ENCODE results near the gene PTPRN2.

Gene PTPRN2

DNA sequence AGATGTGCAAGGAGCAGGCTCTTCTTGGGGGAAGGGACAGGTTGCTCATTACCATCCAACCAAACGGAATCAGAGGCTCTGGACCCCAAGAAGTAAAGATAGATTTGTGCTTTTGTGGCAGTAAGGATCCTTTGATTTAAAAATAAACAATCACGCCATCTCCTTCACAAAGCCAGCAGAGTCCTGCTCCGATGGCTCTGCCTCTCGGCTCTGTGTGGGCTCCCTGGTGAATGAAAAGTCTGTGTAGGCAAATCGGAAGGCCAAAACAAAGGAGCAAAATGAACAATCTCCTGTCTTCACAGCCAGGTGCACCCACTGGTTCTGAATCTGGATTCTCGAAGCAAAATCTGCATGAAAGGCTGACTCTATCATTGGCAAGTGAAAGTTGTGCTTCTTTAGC, 3.8 kb downstream of the PTPRN2 start:
- no peak for DNase-seq (ENCODE audit: extremely low spot score)
- POLR2A ChIA-PET = no interaction called here
- TF ChIP-seq FOXA1 (IDR thresholded peaks at IDR 0.05) = no peak
- TF ChIP-seq TARDBP (IDR thresholded peaks at IDR 0.05) = no peak
- no peak for TF ChIP-seq NFRKB (IDR thresholded peaks at IDR 0.05)
- TF ChIP-seq ELF4 (IDR thresholded peaks at IDR 0.05) = no peak
- TF ChIP-seq HDGF (IDR thresholded peaks at IDR 0.05; ENCODE audit: borderline replicate concordance) = no peak
- TF ChIP-seq SUZ12 (IDR thresholded peaks at IDR 0.05) = no peak
- TF ChIP-seq ARNT (IDR thresholded peaks at IDR 0.05) = no peak
- no peak for TF ChIP-seq L3MBTL2 (conservative IDR thresholded peaks at IDR 0.05)
- TF ChIP-seq, protein P1, sequence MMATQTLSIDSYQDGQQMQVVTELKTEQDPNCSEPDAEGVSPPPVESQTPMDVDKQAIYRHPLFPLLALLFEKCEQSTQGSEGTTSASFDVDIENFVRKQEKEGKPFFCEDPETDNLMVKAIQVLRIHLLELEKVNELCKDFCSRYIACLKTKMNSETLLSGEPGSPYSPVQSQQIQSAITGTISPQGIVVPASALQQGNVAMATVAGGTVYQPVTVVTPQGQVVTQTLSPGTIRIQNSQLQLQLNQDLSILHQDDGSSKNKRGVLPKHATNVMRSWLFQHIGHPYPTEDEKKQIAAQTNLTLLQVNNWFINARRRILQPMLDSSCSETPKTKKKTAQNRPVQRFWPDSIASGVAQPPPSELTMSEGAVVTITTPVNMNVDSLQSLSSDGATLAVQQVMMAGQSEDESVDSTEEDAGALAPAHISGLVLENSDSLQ (IDR thresholded peaks at IDR 0.05) = no peak
- TF ChIP-seq BHLHE40 (IDR thresholded peaks at IDR 0.05; ENCODE audit: borderline replicate concordance) = no peak
- no peak for TF ChIP-seq FOXK2 (IDR thresholded peaks at IDR 0.05)
- TF ChIP-seq SP1 (IDR thresholded peaks at IDR 0.05) = no peak
- CTCF ChIA-PET = no interaction called here

- DNase-seq (ENCODE audit: extremely low spot score) = no peak
- POLR2A ChIA-PET = no interaction called here
- TF ChIP-seq HDGF (IDR thresholded peaks at IDR 0.05; ENCODE audit: borderline replicate concordance) (no peak), SP1 (IDR thresholded peaks at IDR 0.05) (no peak), ARNT (IDR thresholded peaks at IDR 0.05) (no peak), BHLHE40 (IDR thresholded peaks at IDR 0.05; ENCODE audit: borderline replicate concordance) (no peak), L3MBTL2 (conservative IDR thresholded peaks at IDR 0.05) (no peak), SUZ12 (IDR thresholded peaks at IDR 0.05) (no peak), CTBP1 (IDR thresholded peaks at IDR 0.05; ENCODE audit: borderline replicate concordance) (no peak), FOXA1 (IDR thresholded peaks at IDR 0.05) (no peak), ELF4 (IDR thresholded peaks at IDR 0.05) (no peak), FOXM1 (IDR thresholded peaks at IDR 0.05; ENCODE audit: borderline replicate concordance) (no peak), ZNF384 (IDR thresholded peaks at IDR 0.05) (no peak), FOXK2 (IDR thresholded peaks at IDR 0.05) (no peak), LEF1 (IDR thresholded peaks at IDR 0.05; ENCODE audit: borderline replicate concordance) (no peak), NFRKB (IDR thresholded peaks at IDR 0.05) (no peak), TARDBP (IDR thresholded peaks at IDR 0.05) (no peak)
- TF ChIP-seq, protein P1 (IDR thresholded peaks at IDR 0.05) = no peak
- CTCF ChIA-PET = no interaction called here
Observed at GRCh38 chr7:158583143-158583542, 4.5 kb downstream of the PTPRN2 start.

- TF ChIP-seq CTBP1 (IDR thresholded peaks at IDR 0.05; ENCODE audit: borderline replicate concordance) = no peak
- TF ChIP-seq LEF1 (IDR thresholded peaks at IDR 0.05; ENCODE audit: borderline replicate concordance) = no peak
- no peak for TF ChIP-seq BHLHE40 (IDR thresholded peaks at IDR 0.05; ENCODE audit: borderline replicate concordance)
- TF ChIP-seq, protein P1 (IDR thresholded peaks at IDR 0.05) = no peak
- TF ChIP-seq ZNF384 (IDR thresholded peaks at IDR 0.05) = no peak
- TF ChIP-seq FOXM1 (IDR thresholded peaks at IDR 0.05; ENCODE audit: borderline replicate concordance) = no peak
- TF ChIP-seq TARDBP (IDR thresholded peaks at IDR 0.05) = no peak
- no peak for TF ChIP-seq ELF4 (IDR thresholded peaks at IDR 0.05)
- ChIA-PET CTCF (interaction anchor here (1.0 kb wide), 1 partner anchor 10 kb away, joined by 3 read pairs; no protein-coding TSS in a partner anchor), POLR2A (no interaction called here)
- no peak for DNase-seq (ENCODE audit: extremely low spot score)
Observed at GRCh38 chr7:158582089-158582456, 5.5 kb downstream of the PTPRN2 start.

DNA sequence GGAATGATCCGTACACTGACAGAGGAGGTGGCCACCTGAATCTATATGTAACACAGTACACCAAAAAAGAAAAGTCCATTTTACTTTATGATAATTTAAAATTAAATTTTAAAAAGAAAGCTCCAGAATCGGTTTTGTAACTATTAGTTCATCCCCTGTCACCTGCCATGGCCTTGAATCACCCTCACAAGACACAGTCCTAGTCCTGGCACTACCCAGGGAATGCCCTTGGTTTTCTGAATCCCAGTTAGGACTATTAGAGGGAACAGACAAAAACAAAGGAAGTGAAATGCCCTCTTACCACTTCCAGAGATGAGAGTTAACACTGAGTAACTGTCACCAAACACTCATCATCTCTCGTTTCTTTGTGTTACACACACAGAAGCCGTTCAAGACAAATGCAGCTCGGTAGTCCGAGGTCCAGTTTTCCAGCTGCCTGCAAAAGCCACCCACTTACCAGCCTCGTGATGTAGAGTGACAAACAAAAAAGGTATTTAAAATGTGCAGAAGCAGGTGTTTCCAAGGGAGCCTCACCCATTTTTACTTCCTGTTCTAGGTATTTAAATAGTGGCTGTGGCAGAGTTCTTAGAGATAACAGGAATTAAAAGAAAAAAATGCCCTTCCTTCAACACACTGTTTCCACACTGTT, 6.1 kb downstream of the PTPRN2 start:
- ChIA-PET POLR2A (no interaction called here), CTCF (interaction anchor here (1.0 kb wide), 1 partner anchor 10 kb away, joined by 3 read pairs; no protein-coding TSS in a partner anchor)
- no peak for DNase-seq (ENCODE audit: extremely low spot score)
- no peak for TF ChIP-seq FOXK2 (IDR thresholded peaks at IDR 0.05)
- TF ChIP-seq FOXM1 (IDR thresholded peaks at IDR 0.05; ENCODE audit: borderline replicate concordance) = no peak
- no peak for TF ChIP-seq BHLHE40 (IDR thresholded peaks at IDR 0.05; ENCODE audit: borderline replicate concordance)
- no peak for TF ChIP-seq SUZ12 (IDR thresholded peaks at IDR 0.05)
- TF ChIP-seq FOXA1 (IDR thresholded peaks at IDR 0.05) = no peak
- TF ChIP-seq ZNF384 (IDR thresholded peaks at IDR 0.05) = no peak
- no peak for TF ChIP-seq NFRKB (IDR thresholded peaks at IDR 0.05)
- no peak for TF ChIP-seq HDGF (IDR thresholded peaks at IDR 0.05; ENCODE audit: borderline replicate concordance)
- TF ChIP-seq ELF4 (IDR thresholded peaks at IDR 0.05) = no peak
- TF ChIP-seq, protein P1 (IDR thresholded peaks at IDR 0.05) = no peak
- TF ChIP-seq CTBP1 (IDR thresholded peaks at IDR 0.05; ENCODE audit: borderline replicate concordance) = no peak
- TF ChIP-seq L3MBTL2 (conservative IDR thresholded peaks at IDR 0.05) = no peak
- TF ChIP-seq SP1 (IDR thresholded peaks at IDR 0.05) = no peak
- TF ChIP-seq ARNT (IDR thresholded peaks at IDR 0.05) = no peak

- POLR2A ChIA-PET = no interaction called here
Observed at GRCh38 chr7:158579662-158580646, 7.7 kb downstream of the PTPRN2 start.

More at GRCh38 chr7:158579662-158580646, 7.7 kb downstream of the PTPRN2 start:
- CTCF ChIA-PET = no interaction called here
- no peak for DNase-seq (ENCODE audit: extremely low spot score)
- no peak for TF ChIP-seq L3MBTL2 (conservative IDR thresholded peaks at IDR 0.05)
- TF ChIP-seq HDGF (IDR thresholded peaks at IDR 0.05; ENCODE audit: borderline replicate concordance) = no peak
- no peak for TF ChIP-seq SUZ12 (IDR thresholded peaks at IDR 0.05)
- TF ChIP-seq, protein P1 (IDR thresholded peaks at IDR 0.05) = no peak
- no peak for TF ChIP-seq BHLHE40 (IDR thresholded peaks at IDR 0.05; ENCODE audit: borderline replicate concordance)
- no peak for TF ChIP-seq FOXK2 (IDR thresholded peaks at IDR 0.05)
- no peak for TF ChIP-seq ELF4 (IDR thresholded peaks at IDR 0.05)
- TF ChIP-seq SP1 (IDR thresholded peaks at IDR 0.05) = no peak
- no peak for TF ChIP-seq ZNF384 (IDR thresholded peaks at IDR 0.05)
- TF ChIP-seq NFRKB (IDR thresholded peaks at IDR 0.05) = no peak
- TF ChIP-seq LEF1 (IDR thresholded peaks at IDR 0.05; ENCODE audit: borderline replicate concordance) = no peak
- no peak for TF ChIP-seq FOXA1 (IDR thresholded peaks at IDR 0.05)
- no peak for TF ChIP-seq FOXM1 (IDR thresholded peaks at IDR 0.05; ENCODE audit: borderline replicate concordance)
- no peak for TF ChIP-seq CTBP1 (IDR thresholded peaks at IDR 0.05; ENCODE audit: borderline replicate concordance)
- no peak for TF ChIP-seq ARNT (IDR thresholded peaks at IDR 0.05)
- TF ChIP-seq TARDBP (IDR thresholded peaks at IDR 0.05) = no peak
